Astrocyte (in vitro differentiated cells and primary cell): Measurements from ENCODE around the gene ATP5F1D.

Experiments used
- EZH2 ChIP-seq: IDR thresholded peaks from 2 replicates; pipeline ENCODE4 v1.6.1; 2012; ENCODE audit warnings: mild to moderate bottlenecking, low read length, inconsistent platforms; ENCODE audit not compliant: insufficient read depth
- TF ChIP-seq, protein P1 (sequence below): IDR thresholded peaks from 2 replicates; pipeline ENCODE4 v1.5.1; 2011; ENCODE audit warnings: low read depth, mild to moderate bottlenecking, inconsistent platforms, low read length, moderate library complexity; ENCODE audit not compliant: insufficient read depth

DNA sequence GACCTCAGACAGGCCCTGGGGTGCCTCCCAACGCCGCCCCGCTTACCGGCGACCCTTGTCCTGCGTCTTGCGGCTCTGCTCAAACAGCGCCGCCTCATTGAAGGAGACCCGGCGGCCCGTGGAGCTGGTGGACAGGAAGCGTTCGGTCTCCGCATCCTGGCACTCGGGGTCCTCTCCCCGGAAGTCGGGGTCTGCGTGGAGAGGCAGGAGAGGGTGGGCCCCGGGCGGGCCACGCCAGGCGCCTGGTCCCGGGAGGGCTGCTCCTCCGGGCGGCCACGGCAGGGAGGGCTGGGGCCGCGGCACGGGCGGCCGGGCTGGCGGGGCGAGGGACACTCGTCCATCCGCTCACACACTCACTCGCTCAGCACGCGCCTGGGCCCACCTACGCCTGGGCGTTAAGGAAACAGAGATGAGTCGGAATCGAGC lies 6.6 kb upstream of the ATP5F1D start:
- TF ChIP-seq, protein P1, sequence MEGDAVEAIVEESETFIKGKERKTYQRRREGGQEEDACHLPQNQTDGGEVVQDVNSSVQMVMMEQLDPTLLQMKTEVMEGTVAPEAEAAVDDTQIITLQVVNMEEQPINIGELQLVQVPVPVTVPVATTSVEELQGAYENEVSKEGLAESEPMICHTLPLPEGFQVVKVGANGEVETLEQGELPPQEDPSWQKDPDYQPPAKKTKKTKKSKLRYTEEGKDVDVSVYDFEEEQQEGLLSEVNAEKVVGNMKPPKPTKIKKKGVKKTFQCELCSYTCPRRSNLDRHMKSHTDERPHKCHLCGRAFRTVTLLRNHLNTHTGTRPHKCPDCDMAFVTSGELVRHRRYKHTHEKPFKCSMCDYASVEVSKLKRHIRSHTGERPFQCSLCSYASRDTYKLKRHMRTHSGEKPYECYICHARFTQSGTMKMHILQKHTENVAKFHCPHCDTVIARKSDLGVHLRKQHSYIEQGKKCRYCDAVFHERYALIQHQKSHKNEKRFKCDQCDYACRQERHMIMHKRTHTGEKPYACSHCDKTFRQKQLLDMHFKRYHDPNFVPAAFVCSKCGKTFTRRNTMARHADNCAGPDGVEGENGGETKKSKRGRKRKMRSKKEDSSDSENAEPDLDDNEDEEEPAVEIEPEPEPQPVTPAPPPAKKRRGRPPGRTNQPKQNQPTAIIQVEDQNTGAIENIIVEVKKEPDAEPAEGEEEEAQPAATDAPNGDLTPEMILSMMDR = no peak
- no peak for TF ChIP-seq EZH2
